GM12872 (cell line): Measurements from ENCODE around the gene DHX35.

Experiments used
- CTCF ChIP-seq: IDR thresholded peaks from 3 replicates; pipeline ENCODE4 v1.5.1; 2011; ENCODE audit warnings: low read depth, mild to moderate bottlenecking, low read length, moderate library complexity; ENCODE audit not compliant: insufficient read depth

Gene DHX35

DNA sequence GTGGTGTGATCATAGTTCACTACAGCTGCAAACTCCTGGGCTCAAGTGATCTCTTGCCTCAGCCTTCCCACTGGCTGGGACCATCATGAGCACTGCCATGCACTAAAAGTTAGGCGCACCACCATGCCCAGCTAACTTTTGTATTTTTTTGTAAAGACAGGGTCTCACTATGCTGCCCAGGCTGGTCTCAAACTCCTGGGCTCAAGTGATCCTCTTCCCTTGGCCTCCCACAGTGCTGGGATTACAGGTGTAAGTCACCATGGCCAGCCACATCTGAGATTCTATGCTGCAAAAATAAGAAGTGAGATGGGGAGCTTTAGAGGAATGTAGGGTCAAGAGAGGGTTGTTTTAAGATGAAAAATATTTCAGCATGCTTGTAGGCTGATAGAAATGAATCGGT, 37.4 kb upstream of the DHX35 start:
- TF ChIP-seq CTCF = no peak

- TF ChIP-seq CTCF = no peak
Observed at GRCh38 chr20:38926142-38926933, 35.8 kb upstream of the DHX35 start, which contains the start of gene FAM83D. Gene FAM83D (plus strand): TSS chr20:38926417. CDS start chr20:38926443, 26 bp downstream.

DNA sequence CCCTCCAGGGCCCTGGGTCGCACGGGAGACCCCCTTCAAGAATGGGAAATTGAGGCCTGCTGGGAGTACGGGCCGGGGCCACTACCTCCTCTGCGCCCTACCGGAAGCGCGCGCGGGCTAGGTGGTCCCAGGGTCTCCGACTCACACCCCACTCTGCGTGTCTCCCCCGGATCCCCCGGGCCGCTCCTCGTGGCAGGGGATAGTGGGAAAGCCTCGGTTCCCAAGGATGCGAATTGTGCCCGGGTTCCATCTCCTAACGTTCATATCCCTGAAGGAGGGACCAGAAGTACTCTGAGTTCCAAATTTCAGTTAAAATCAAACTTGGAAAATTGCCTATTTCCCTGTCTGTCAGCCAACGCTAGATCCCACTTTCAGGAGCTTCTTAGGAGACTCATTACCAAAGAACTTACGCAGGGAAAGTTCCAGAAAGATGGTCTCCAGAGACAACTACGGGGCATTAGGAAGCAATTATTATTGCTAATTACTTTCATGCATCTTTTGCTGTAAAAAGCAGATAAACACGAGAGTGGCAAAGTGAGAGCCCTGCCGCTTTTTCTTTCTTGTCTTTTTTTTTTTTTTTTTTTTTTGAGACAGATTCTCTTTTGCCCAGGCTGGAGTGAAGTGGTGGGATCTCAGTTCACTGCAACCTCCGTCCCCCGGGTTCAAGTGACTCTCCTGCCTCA, 35.1 kb upstream of the DHX35 start:
- TF ChIP-seq CTCF = no peak

DNA sequence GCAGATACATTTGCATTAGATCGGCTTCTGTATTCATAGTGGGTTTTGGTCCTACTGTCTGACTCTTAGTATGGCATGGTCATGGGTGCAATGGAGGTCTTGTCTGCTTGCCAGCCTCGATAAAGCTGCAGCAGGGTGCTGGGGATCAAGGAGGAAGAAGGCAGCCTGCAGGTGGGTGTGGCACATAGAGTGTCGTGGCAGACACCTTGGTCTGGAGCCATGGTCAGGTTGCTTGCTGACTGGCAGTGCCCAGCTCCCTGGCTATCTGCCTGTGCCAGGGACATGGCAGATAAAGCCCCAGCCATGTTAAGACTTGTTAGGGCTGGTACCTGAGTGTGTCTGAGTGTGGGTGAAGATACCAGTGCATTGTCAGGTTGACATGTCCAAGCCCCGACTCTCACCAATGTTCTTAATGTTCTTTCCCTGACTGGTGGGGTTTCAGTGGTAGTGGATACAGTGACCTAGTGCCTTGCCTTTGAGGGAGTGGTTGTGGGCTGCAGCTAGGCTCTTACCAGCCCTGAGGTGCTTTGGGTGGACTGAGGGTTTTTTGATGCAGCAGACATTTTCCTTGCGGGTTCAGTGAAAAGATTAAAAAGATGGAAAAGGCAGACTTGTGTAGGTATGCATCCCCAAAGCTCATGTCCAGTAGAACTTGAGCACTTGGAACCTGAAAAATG, 34.1 kb upstream of the DHX35 start:
- no peak for TF ChIP-seq CTCF

DNA sequence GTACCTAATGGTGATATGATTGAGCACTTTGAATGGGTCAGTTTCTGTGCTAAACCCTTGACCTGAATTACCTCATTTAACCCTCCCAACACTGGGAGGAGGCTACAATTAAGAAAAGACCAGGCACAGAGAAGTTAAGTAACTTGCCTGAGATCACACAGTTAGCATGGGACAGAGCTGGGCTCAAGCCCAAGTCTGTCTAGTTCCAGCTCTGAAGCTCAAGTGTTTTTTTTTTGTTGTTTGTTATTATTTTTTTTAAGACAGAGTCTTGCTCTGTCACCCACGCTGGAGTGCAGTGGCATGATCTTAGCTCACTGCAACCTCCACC, 31.9 kb upstream of the DHX35 start:
- TF ChIP-seq CTCF = no peak

DNA sequence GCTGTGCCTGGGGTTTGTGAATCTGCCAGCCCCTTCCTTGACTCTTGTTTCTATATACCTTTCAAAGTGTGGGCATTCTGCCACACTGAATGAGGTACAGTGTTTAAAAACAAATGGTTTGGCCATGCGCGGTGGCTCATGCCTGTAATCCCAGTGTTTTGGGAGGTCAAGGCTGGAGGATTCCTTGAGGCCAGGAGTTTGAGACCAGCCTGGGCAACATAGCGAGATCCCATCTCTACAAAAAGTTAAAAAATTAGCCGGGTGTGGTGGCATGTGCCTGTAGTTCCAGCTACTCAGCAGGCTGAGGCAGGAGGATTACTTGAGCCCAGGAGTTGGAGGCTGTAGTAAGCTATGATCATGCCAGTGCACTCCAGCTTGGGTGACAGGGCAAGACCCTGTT, 30.2 kb upstream of the DHX35 start:
- TF ChIP-seq CTCF = no peak

- TF ChIP-seq CTCF = no peak
Observed at GRCh38 chr20:38932457-38933120, 29.6 kb upstream of the DHX35 start.
